Vagina (tissue), 2 donors: ENCODE data around the gene CACNA2D4. TPM values are rescaled to one million over a fixed set of nuclear protein-coding genes. Genes with fewer than 3 reads are reported as not detected.

Source experiments
- DNase-seq, 2 donors: peaks; one replicate each; pipeline ENCODE4 v3.0.0-alpha.2; 2017; ENCODE audit errors: extremely low spot score in 2 of 2
- H3K27ac ChIP-seq: fragments of 200-600 bp; sonication (generic); one replicate; pipeline ENCODE4 v1.5.1; 2019
- H3K27me3 ChIP-seq: fragments of 200-600 bp; sonication (generic); one replicate; pipeline ENCODE4 v1.5.1; 2019
- H3K36me3 ChIP-seq, 2 donors: fragments of 200-600 bp; sonication (generic); one replicate each; pipeline ENCODE4 v1.5.1; 2017 to 2019
- H3K4me1 ChIP-seq: fragments of 200-600 bp; sonication (generic); one replicate; pipeline ENCODE4 v1.5.1; 2019
- H3K4me3 ChIP-seq, 2 donors: fragments of 200-600 bp; sonication (generic); 1 replicate in 1 of 2; 2 replicates in 1 of 2; pipeline ENCODE4 v1.5.1; 2016 to 2019
- H3K9me3 ChIP-seq: fragments of 200-600 bp; sonication (generic); one replicate; pipeline ENCODE4 v1.5.1; 2019
- CTCF ChIP-seq, 3 experiments: fragments of 450-650 bp in 2 of 3; fragments of 200-600 bp in 1 of 3; sonication (generic) in 1 of 3; IDR thresholded peaks; one replicate each; pipeline ENCODE4 v1.5.1; 2017 to 2019; ENCODE audit warnings: antibody characterized with exemption in 3 of 3, mild to moderate bottlenecking in 2 of 3, moderate library complexity in 2 of 3
- POLR2A ChIP-seq, 2 donors: fragments of 450-650 bp; IDR thresholded peaks; one replicate each; pipeline ENCODE4 v1.6.1; 2017; ENCODE audit warnings: antibody characterized with exemption in 2 of 2, mild to moderate bottlenecking in 2 of 2, moderate library complexity in 2 of 2
- POLR2AphosphoS5 ChIP-seq, 2 donors: sonication (generic); formaldehyde crosslinking; IDR thresholded peaks; one replicate each; pipeline ENCODE4 v1.9.0; 2017; ENCODE audit warnings: antibody characterized with exemption in 2 of 2, mild to moderate bottlenecking in 2 of 2, low read depth in 1 of 2; ENCODE audit not compliant: insufficient read depth in 1 of 2
- intact Hi-C: fragments of 100-400 bp; cut with DNase I; formaldehyde crosslinking; loops from one replicate; pipeline ENCODE4 v1.15.1; 2023
- total RNA-seq: library from RNA; depleted of rRNA; stranded (reverse); fragments of >200 nt; gene quantifications from one replicate; pipeline ENCODE4 v1.2.3, GENCODE V29; 2016

The CACNA2D4 gene
- total RNA-seq, 1 donor from 2014 or later = 2.2 TPM

GRCh38 chr12:1879633-1880032, 38.8 kb downstream of the CACNA2D4 start:
- DNase-seq = peak; percentile 13 to 85

GRCh38 chr12:1878695-1879094, 39.8 kb downstream of the CACNA2D4 start:
- peak in 1 of 2 donors; percentile 62 for DNase-seq

More at GRCh38 chr12:1879633-1880032, 38.8 kb downstream of the CACNA2D4 start:
- no peaks in the 10 kb centered on the region for H3K36me3 ChIP-seq
- TF ChIP-seq CTCF (IDR thresholded peaks at IDR 0.05) (no peak), POLR2AphosphoS5 (IDR thresholded peaks at IDR 0.05; ENCODE audit: insufficient read depth in 1 of 2, low read depth in 1 of 2) (no peak), POLR2A (IDR thresholded peaks at IDR 0.05) (no peak)
- H3K9me3 ChIP-seq = no peaks in the 10 kb centered on the region
- H3K27ac ChIP-seq = no peak overlapping the region
- no peak overlapping the region for H3K4me3 ChIP-seq
- no peaks in the 10 kb centered on the region for H3K4me1 ChIP-seq
- intact Hi-C loops = no loop called here
- no peaks in the 10 kb centered on the region for H3K27me3 ChIP-seq

GRCh38 chr12:1878214-1878613, 40.2 kb downstream of the CACNA2D4 start:
- Histone ChIP-seq H3K27ac (no peak overlapping the region), H3K9me3 (no peaks in the 10 kb centered on the region), H3K4me3 (no peak overlapping the region), H3K4me1 (no peaks in the 10 kb centered on the region), H3K27me3 (no peaks in the 10 kb centered on the region), H3K36me3 (no peaks in the 10 kb centered on the region)
- TF ChIP-seq POLR2A (IDR thresholded peaks at IDR 0.05) (no peak), CTCF (IDR thresholded peaks at IDR 0.05) (no peak), POLR2AphosphoS5 (IDR thresholded peaks at IDR 0.05; ENCODE audit: insufficient read depth in 1 of 2, low read depth in 1 of 2) (no peak)
- intact Hi-C loops = no loop called here
- DNase-seq = peak in 1 of 2 donors; percentile 25

More at GRCh38 chr12:1878695-1879094, 39.8 kb downstream of the CACNA2D4 start:
- intact Hi-C loops = no loop called here
- no peaks in the 10 kb centered on the region for H3K4me1 ChIP-seq
- TF ChIP-seq POLR2A (IDR thresholded peaks at IDR 0.05) (no peak), CTCF (IDR thresholded peaks at IDR 0.05) (no peak), POLR2AphosphoS5 (IDR thresholded peaks at IDR 0.05; ENCODE audit: insufficient read depth in 1 of 2, low read depth in 1 of 2) (no peak)
- no peak overlapping the region for H3K27ac ChIP-seq
- no peaks in the 10 kb centered on the region for H3K36me3 ChIP-seq
- no peaks in the 10 kb centered on the region for H3K27me3 ChIP-seq
- H3K4me3 ChIP-seq = no peak overlapping the region
- H3K9me3 ChIP-seq = no peaks in the 10 kb centered on the region

- Histone ChIP-seq H3K27me3 (no peaks in the 10 kb centered on the region), H3K27ac (no peak overlapping the region), H3K36me3 (no peaks in the 10 kb centered on the region), H3K4me3 (no peak overlapping the region), H3K4me1 (no peaks in the 10 kb centered on the region), H3K9me3 (no peaks in the 10 kb centered on the region)
- TF ChIP-seq POLR2AphosphoS5 (IDR thresholded peaks at IDR 0.05; ENCODE audit: insufficient read depth in 1 of 2, low read depth in 1 of 2) (no peak), POLR2A (IDR thresholded peaks at IDR 0.05) (no peak), CTCF (IDR thresholded peaks at IDR 0.05) (no peak)
- intact Hi-C loops = no loop called here
- peak in 1 of 2 donors; percentile 37 for DNase-seq
These were observed 41.1 kb downstream of the CACNA2D4 start for GRCh38 chr12:1877169-1877878.

GRCh38 chr12:1876086-1876485, 42.4 kb downstream of the CACNA2D4 start:
- no peaks in the 10 kb centered on the region for H3K4me1 ChIP-seq
- no peak overlapping the region for H3K4me3 ChIP-seq
- no peak for DNase-seq
- no peaks in the 10 kb centered on the region for H3K27me3 ChIP-seq
- no peaks in the 10 kb centered on the region for H3K9me3 ChIP-seq
- no peak overlapping the region for H3K27ac ChIP-seq
- intact Hi-C loops = no loop called here
- H3K36me3 ChIP-seq = no peaks in the 10 kb centered on the region
- no peak for TF ChIP-seq POLR2AphosphoS5 (IDR thresholded peaks at IDR 0.05; ENCODE audit: insufficient read depth in 1 of 2, low read depth in 1 of 2)
- TF ChIP-seq CTCF (IDR thresholded peaks at IDR 0.05) = no peak
- no peak for TF ChIP-seq POLR2A (IDR thresholded peaks at IDR 0.05)
